Uterus (tissue), 2 donors: Measurements from ENCODE around the gene KIAA0753.

Experiments
- POLR2A ChIP-seq, 2 donors: fragments of 450-650 bp; IDR thresholded peaks; one replicate each; pipeline ENCODE4 v1.6.1; 2016; ENCODE audit warnings: antibody characterized with exemption in 2 of 2, mild to moderate bottlenecking in 1 of 2, moderate library complexity in 1 of 2
- TF ChIP-seq, protein P1 (sequence below), 4 experiments: fragments of 200-600 bp in 2 of 4; fragments of 450-650 bp in 2 of 4; sonication (generic) in 2 of 4; IDR thresholded peaks; one replicate each; pipeline ENCODE4 v1.5.1; 2016 to 2019; ENCODE audit warnings: antibody characterized with exemption in 4 of 4, mild to moderate bottlenecking in 2 of 4, moderate library complexity in 1 of 4

DNA sequence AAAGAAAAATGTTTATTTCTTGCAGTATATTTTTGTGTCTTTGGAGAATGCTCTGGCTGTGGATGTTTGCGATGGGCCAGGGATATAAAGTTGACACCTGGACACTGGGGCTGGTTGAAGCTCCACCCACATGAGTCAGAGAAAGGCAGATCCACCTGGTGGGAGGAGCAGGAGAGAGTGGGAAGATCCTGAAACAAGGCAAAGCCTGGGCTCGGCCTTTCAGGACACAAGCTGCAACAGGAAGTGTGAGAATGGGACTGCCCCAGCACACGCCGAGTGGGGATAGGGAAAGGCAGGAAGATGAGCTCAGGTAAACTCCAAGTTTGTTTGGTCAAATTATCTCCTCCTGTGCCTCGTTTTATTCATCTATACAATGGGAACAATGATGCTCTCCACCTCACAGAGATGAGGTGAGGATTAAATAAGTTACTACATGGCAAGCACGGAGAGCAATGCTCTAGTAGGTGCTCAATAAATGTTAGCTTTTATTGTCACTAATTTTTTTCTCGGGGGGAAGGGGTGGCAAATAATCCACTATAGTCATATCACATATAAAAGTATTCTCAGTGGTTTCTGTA is 62.7 kb downstream of the KIAA0753 start:
- no peak for TF ChIP-seq POLR2A (IDR thresholded peaks at IDR 0.05)
- TF ChIP-seq, protein P1, sequence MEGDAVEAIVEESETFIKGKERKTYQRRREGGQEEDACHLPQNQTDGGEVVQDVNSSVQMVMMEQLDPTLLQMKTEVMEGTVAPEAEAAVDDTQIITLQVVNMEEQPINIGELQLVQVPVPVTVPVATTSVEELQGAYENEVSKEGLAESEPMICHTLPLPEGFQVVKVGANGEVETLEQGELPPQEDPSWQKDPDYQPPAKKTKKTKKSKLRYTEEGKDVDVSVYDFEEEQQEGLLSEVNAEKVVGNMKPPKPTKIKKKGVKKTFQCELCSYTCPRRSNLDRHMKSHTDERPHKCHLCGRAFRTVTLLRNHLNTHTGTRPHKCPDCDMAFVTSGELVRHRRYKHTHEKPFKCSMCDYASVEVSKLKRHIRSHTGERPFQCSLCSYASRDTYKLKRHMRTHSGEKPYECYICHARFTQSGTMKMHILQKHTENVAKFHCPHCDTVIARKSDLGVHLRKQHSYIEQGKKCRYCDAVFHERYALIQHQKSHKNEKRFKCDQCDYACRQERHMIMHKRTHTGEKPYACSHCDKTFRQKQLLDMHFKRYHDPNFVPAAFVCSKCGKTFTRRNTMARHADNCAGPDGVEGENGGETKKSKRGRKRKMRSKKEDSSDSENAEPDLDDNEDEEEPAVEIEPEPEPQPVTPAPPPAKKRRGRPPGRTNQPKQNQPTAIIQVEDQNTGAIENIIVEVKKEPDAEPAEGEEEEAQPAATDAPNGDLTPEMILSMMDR (IDR thresholded peaks at IDR 0.05), result no peak
